AG09309 (cell line): ENCODE measurements around the gene EBF4.
"Not testable (repeated sequence)": the region's sequence is repeated elsewhere in the genome, so short reads cannot be mapped to it uniquely, and the experiment has no call there.

Experiments
- DNase-seq: peaks from one replicate; pipeline ENCODE4 v3.0.0-alpha.2; 2010; ENCODE audit warnings: low read depth
- H3K4me3 ChIP-seq: 2 replicates; pipeline ENCODE4 v1.5.1; 2011; ENCODE audit warnings: mild to moderate bottlenecking, low read depth, low read length, moderate library complexity; ENCODE audit not compliant: control insufficient read depth
- TF ChIP-seq, protein P1 (sequence below): IDR thresholded peaks from 2 replicates; pipeline ENCODE4 v1.5.1; 2011; ENCODE audit warnings: mild to moderate bottlenecking, low read depth, low read length, inconsistent platforms; ENCODE audit not compliant: insufficient read depth, control insufficient read depth; ENCODE audit errors: missing control alignments

EBF4 gene

DNA sequence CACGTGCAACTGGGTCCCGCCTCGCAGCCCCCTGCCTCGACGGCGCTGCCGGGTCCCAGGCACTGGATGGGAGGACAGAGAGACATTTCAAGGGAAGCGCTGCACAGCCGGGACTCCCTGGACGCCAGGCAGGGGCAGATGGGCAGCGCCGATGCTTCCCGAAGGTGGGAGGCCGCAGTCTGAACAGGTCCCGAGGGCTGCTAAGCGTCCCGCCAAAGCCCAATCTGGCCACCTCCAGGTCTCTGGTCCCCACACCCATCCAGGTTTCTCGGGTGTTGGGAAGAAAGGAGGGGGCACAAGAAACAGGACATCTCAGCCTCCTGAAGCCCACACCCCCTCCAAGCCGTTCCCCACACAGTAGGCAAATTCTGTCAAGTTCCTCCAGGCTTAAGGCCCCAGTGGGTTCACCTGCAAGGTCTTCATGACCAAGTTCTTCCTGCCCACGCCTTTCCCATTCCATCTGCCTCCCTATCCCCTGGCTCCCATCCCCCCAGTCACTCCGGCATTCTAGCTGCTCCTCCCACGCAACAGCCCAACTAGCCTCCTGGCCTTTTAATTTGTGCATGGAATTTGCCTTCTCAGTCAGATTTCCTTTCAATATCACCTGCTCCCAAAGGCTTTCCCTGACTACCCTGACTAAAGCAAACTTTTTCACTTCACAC is 113.2 kb downstream of the EBF4 start:
- no peak overlapping the region for H3K4me3 ChIP-seq
- TF ChIP-seq, protein P1, sequence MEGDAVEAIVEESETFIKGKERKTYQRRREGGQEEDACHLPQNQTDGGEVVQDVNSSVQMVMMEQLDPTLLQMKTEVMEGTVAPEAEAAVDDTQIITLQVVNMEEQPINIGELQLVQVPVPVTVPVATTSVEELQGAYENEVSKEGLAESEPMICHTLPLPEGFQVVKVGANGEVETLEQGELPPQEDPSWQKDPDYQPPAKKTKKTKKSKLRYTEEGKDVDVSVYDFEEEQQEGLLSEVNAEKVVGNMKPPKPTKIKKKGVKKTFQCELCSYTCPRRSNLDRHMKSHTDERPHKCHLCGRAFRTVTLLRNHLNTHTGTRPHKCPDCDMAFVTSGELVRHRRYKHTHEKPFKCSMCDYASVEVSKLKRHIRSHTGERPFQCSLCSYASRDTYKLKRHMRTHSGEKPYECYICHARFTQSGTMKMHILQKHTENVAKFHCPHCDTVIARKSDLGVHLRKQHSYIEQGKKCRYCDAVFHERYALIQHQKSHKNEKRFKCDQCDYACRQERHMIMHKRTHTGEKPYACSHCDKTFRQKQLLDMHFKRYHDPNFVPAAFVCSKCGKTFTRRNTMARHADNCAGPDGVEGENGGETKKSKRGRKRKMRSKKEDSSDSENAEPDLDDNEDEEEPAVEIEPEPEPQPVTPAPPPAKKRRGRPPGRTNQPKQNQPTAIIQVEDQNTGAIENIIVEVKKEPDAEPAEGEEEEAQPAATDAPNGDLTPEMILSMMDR = no peak
- DNase-seq = no peak

DNA sequence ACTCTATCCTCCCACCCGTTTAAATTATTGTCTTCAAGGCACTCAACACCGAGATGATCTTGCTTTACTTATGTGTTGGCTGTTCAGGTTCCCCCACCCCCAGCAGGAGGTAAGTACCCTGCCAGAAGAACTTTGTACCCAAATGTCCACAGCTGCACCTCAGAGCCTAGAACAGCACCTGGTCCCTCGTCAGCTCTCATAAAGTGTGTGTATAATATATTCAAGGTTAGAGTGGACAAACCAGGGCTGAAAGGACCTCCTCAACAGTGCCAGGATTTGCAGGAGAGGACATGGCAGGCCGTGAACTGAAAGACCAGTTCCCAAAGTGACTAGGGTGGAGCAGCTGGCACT is 113.7 kb downstream of the EBF4 start:
- TF ChIP-seq, protein P1 = no peak
- DNase-seq = no peak

DNA sequence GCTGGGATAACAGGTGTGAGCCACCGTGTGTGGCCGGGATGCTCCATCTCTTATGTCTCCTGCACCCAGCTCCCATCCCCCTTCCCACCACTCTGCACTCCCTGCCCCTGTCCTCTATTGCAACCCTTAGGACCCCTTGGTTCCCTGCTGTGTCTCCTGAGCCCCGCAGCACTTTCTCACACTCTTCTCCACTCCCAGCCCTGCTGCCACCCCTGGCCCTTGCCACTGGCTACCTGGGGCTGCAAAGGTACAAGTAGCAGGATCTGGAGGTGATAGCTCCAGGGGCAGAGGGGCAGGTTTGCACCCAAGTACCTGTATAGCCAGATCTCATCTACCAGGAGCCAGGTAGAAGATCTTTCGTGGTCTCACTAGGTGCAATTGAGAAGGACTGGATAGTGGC is 114.4 kb downstream of the EBF4 start:
- no peak for DNase-seq
- no peak overlapping the region for H3K4me3 ChIP-seq
- TF ChIP-seq, protein P1 = no peak

More for the DNA sequence above, 113.7 kb downstream of the EBF4 start:
- no peak overlapping the region for H3K4me3 ChIP-seq

DNA sequence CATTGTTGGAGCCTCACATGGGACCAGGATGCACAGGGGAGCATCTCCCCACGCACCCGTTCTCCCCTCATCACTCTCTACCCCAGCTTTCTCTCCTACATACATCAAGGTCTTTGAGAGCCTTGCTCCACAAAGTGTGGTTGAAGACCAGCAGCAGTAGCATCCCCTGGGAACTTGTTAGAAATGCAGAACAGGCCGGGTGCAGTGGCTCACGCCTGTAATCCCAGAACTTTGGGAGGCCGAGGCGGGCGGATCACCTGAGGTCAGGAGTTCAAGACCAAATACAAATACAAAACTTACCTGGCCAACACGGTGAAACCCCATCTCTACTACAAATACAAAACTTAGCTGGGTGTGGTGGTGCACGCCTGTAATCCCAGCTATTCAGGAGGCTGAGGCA is 115.3 kb downstream of the EBF4 start:
- DNase-seq, H3K4me3 ChIP-seq: not testable (repeated sequence)

DNA sequence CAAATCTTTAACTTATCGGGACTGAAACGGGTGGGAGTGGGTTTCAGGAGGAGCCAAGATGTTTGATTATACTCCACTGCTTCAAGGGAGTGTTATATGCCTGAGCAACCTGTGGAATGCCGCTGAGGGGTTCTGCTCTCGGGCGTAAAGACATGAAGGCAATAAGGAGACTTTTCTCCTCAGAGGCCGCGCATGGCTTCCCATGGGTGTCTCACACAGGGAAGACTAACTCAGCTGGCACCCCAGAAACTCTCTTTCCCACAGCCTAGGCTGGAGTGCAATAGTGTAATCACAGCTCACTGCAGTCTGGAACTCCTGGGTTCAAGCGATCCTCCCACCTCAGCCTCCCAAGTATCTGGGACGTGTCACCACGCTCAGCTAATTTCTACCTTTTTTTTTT is 117.1 kb downstream of the EBF4 start:
- no peak for DNase-seq
- TF ChIP-seq, protein P1 = no peak
- H3K4me3 ChIP-seq = no peak overlapping the region
